GM12892 (cell line): Measurements from ENCODE around the gene LTA.

Experiments used
- POLR2A ChIP-seq: IDR thresholded peaks from 2 replicates; pipeline ENCODE4 v1.6.1; 2011; ENCODE audit warnings: low read depth, low read length, control low read depth
- POLR2AphosphoS5 ChIP-seq: IDR thresholded peaks from 2 replicates; pipeline ENCODE4 v1.6.1; 2011; ENCODE audit warnings: low read depth, low read length, control low read depth
- TAF1 ChIP-seq: IDR thresholded peaks from 2 replicates; pipeline ENCODE4 v1.6.1; 2011; ENCODE audit warnings: low read depth, mild to moderate bottlenecking, control low read depth, low read length, borderline replicate concordance

GRCh38 chr6:31617010-31617409 lies 44.9 kb downstream of the LTA start:
- no peak for TF ChIP-seq POLR2AphosphoS5
- no peak for TF ChIP-seq POLR2A
- TF ChIP-seq TAF1, result no peak
